Body of pancreas (tissue), 4 donors: ENCODE data around the gene LIN28A.

Experiments
- POLR2A ChIP-seq, 3 donors: fragments of 450-650 bp; IDR thresholded peaks; one replicate each; pipeline ENCODE4 v1.6.1; 2016; ENCODE audit warnings: antibody characterized with exemption in 3 of 3, mild to moderate bottlenecking in 2 of 3
- TF ChIP-seq, protein P1 (sequence below), 7 experiments: fragments of 450-650 bp in 4 of 7; fragments of 200-600 bp in 3 of 7; sonication (generic) in 3 of 7; IDR thresholded peaks; one replicate each; pipeline ENCODE4 v1.5.1; 2016 to 2019; ENCODE audit warnings: antibody characterized with exemption in 7 of 7

DNA sequence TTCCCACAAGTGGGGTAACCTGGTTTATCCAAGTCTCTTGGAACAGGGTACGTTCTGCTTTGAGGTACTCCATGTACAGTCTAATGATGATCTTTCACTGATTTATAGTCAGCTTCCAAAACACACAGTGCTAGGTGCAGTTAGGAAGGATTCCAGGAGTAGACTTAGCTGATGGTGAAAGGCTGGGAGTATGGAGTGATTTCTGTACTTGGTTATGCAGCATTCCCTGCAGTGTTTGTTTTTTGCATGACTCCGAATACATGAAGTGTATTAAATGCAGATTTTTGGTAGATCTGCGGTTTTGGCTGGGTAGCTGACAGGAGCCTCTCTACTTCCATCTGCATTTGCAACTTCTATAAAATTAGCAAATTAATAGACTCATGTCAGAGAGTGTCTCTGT, 65.4 kb downstream of the LIN28A start:
- TF ChIP-seq, protein P1, sequence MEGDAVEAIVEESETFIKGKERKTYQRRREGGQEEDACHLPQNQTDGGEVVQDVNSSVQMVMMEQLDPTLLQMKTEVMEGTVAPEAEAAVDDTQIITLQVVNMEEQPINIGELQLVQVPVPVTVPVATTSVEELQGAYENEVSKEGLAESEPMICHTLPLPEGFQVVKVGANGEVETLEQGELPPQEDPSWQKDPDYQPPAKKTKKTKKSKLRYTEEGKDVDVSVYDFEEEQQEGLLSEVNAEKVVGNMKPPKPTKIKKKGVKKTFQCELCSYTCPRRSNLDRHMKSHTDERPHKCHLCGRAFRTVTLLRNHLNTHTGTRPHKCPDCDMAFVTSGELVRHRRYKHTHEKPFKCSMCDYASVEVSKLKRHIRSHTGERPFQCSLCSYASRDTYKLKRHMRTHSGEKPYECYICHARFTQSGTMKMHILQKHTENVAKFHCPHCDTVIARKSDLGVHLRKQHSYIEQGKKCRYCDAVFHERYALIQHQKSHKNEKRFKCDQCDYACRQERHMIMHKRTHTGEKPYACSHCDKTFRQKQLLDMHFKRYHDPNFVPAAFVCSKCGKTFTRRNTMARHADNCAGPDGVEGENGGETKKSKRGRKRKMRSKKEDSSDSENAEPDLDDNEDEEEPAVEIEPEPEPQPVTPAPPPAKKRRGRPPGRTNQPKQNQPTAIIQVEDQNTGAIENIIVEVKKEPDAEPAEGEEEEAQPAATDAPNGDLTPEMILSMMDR (IDR thresholded peaks at IDR 0.05) = no peak
- TF ChIP-seq POLR2A (IDR thresholded peaks at IDR 0.05) = no peak
